Left ventricle myocardium inferior (tissue), 1 donor: ENCODE results near the gene DCDC2. TPM values are rescaled to one million over a fixed set of nuclear protein-coding genes. Genes with fewer than 3 reads are reported as not detected.
"Not testable (repeated sequence)": the region's sequence is repeated elsewhere in the genome, so short reads cannot be mapped to it uniquely, and the experiment has no call there.

Source experiments
- DNase-seq: peaks from one replicate; pipeline ENCODE4 v3.0.0-alpha.2; 2020
- H3K27ac ChIP-seq: fragments of 200-600 bp; replicated peaks from 2 replicates; pipeline ENCODE4 v1.8.0; 2021
- H3K27me3 ChIP-seq: fragments of 200-600 bp; 2 replicates; pipeline ENCODE4 v1.8.0; 2021; ENCODE audit warnings: low read depth
- H3K36me3 ChIP-seq: fragments of 200-600 bp; 2 replicates; pipeline ENCODE4 v1.8.0; 2021
- H3K4me1 ChIP-seq: fragments of 200-600 bp; 2 replicates; pipeline ENCODE4 v1.8.0; 2021
- H3K4me3 ChIP-seq: fragments of 200-600 bp; 2 replicates; pipeline ENCODE4 v1.8.0; 2021; ENCODE audit warnings: mild to moderate bottlenecking, moderate library complexity
- H3K9me3 ChIP-seq: fragments of 200-600 bp; replicated peaks from 2 replicates; pipeline ENCODE4 v1.8.0; 2021
- intact Hi-C: fragments of 100-400 bp; cut with micrococcal nuclease; formaldehyde crosslinking; loops from one replicate; pipeline ENCODE4 v1.11.0; 2022
- total RNA-seq: library from RNA; stranded (reverse); fragmentation: NEBNext Ultra II Directional; extraction: Animal tissue kit (Norgen Biotek cat#: 25700); gene quantifications from one replicate; pipeline ENCODE4 v1.2.1, GENCODE V29; 2021
- TF ChIP-seq, protein P1 (sequence below): fragments of 200-600 bp; IDR thresholded peaks from 2 replicates; pipeline ENCODE4 v1.8.0; 2021; ENCODE audit warnings: antibody characterized with exemption, mild to moderate bottlenecking, borderline replicate concordance
- donor health status: DM: no; HTN: yes; CAD: no; lungs with severe emphysema.

The DCDC2 gene
- total RNA-seq, 1 donor from 2014 or later = not detected

DNA sequence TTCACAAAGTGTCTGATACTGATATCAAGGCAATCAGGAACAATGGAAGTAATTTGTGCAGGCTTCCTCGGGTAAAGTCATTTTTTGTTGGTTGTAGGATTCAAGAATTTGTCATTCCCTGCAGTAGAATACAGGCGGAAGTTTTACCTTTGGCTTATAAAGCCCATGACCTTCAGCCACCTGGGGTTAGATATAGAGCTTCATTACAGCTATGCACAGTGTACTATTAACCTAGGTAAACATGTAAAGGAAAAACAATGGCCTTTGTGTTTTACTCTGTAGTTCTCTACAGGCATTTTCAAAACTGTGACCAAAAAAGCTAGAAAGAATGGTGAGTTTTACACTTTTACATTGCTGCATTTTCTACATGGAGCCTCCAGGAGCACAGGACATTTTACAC lies 116.9 kb downstream of the DCDC2 start:
- DNase-seq = no peak

DNA sequence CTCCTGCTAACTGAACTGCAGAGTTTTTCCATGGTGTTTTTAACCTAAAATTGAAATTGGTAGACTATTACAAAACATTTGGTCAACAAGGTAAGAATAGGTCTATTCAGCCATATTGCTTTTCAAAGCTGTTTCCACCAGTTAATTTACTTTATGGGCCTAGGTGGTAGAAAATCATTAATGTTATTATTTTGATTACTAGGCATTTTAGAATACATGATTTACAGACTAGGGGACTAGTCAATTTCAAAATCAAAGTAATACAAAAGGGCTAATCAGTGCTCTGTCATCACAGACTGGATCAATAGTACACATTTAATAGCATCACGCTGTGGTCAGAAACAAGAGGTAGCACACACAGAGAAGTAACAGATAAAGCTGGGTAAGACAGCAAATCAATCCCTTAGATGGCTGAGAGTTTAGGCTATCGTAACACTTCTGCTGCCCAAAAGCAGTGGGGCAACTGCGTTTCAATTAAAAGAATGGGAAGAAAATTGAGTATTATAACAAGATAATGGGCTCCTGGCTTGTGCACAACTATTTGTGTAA lies 117.4 kb downstream of the DCDC2 start:
- intact Hi-C loops = no loop called here
- TF ChIP-seq, protein P1, sequence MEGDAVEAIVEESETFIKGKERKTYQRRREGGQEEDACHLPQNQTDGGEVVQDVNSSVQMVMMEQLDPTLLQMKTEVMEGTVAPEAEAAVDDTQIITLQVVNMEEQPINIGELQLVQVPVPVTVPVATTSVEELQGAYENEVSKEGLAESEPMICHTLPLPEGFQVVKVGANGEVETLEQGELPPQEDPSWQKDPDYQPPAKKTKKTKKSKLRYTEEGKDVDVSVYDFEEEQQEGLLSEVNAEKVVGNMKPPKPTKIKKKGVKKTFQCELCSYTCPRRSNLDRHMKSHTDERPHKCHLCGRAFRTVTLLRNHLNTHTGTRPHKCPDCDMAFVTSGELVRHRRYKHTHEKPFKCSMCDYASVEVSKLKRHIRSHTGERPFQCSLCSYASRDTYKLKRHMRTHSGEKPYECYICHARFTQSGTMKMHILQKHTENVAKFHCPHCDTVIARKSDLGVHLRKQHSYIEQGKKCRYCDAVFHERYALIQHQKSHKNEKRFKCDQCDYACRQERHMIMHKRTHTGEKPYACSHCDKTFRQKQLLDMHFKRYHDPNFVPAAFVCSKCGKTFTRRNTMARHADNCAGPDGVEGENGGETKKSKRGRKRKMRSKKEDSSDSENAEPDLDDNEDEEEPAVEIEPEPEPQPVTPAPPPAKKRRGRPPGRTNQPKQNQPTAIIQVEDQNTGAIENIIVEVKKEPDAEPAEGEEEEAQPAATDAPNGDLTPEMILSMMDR = no peak
- Histone ChIP-seq H3K4me1 (no peaks in the 10 kb centered on the region), H3K27me3 (peaks cover 9% of the 10 kb centered on the region), H3K9me3 (no peaks in the 10 kb centered on the region), H3K36me3 (no peaks in the 10 kb centered on the region), H3K27ac (no peak overlapping the region), H3K4me3 (no peak overlapping the region)
- DNase-seq = no peak

More for the DNA sequence above, 116.9 kb downstream of the DCDC2 start:
- Histone ChIP-seq H3K27ac (no peak overlapping the region), H3K9me3 (no peaks in the 10 kb centered on the region), H3K4me1 (no peaks in the 10 kb centered on the region), H3K36me3 (no peaks in the 10 kb centered on the region), H3K4me3 (no peak overlapping the region), H3K27me3 (peaks cover 9% of the 10 kb centered on the region)
- intact Hi-C loops = no loop called here
- TF ChIP-seq, protein P1 = no peak

DNA sequence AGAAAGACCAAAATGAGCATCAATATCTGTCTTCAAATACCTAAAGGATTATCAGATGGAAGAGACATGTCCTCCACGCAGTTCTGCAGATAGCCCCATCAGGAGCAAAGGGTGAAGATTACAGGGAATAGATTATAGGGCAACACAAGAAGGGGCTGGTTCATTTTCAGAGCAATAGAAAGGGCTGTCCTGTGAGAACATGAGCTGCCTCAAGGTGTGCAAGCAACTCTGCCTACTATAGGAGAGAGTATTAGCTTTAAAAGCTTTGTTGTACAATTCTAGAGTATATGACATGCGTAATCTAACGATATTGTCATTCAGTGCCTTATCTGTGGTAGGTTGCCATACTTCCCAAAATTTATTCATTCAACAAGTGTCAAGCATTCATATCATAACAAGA lies 119.2 kb downstream of the DCDC2 start:
- peaks cover 6% of the 10 kb centered on the region for H3K27me3 ChIP-seq
- no peak overlapping the region for H3K27ac ChIP-seq
- intact Hi-C loops = no loop called here
- TF ChIP-seq, protein P1 = no peak
- H3K9me3 ChIP-seq = no peaks in the 10 kb centered on the region
- H3K4me3 ChIP-seq = no peak overlapping the region
- no peak for DNase-seq
- no peaks in the 10 kb centered on the region for H3K36me3 ChIP-seq
- no peaks in the 10 kb centered on the region for H3K4me1 ChIP-seq

DNA sequence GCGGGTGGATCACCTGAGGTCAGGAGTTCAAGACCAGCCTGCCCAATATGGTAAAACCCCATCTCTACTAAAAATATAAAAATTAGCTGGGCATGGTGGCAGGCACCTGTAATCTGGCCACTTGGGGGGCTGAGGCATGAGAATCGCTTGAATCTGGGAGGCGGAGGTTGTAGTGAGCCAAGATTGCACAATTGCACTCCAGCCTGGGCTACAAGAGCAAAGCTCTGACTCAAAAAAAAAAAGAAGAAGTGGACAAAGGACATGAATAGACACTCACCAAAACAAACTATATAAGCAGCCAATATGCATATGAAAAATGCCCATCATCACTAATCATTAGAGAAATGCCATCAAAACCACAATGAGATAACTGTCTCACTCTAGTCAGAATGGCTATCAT lies 121.1 kb downstream of the DCDC2 start:
- H3K27me3 ChIP-seq, H3K4me3 ChIP-seq, H3K4me1 ChIP-seq, intact Hi-C loops, H3K36me3 ChIP-seq, DNase-seq, H3K27ac ChIP-seq, H3K9me3 ChIP-seq: not testable (repeated sequence)

DNA sequence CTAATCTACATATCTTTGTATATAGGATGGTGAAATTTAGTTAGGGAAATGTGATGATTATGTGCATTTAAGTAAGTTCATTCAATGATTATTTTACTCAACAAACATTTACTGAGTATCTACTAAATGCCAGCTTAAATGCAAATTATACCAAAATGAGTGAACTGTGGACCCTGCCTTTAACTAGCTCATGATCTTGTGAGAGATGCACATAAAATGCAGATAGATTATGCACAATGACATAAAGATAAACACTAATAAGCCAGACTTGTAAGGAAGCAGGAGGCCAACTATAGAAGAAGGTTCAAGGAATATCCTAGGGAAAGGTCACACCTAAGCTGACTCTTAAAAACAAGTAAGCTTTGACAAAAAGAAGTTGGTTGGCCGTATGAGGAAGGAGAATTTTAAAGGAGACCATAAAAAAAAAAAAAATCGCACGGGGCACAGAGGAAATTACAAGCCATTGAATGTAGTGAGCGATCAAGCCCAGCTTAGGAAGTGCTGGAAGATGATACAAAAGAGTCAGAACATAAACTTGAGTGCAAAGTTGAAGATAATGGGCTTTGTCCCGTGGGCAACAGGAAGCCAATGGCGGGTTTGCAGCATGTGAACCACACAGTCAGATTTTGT lies 123.9 kb downstream of the DCDC2 start:
- H3K36me3 ChIP-seq = no peaks in the 10 kb centered on the region
- no peak overlapping the region for H3K4me3 ChIP-seq
- H3K27ac ChIP-seq = no peak overlapping the region
- H3K4me1 ChIP-seq = no peaks in the 10 kb centered on the region
- TF ChIP-seq, protein P1 = no peak
- DNase-seq = no peak
- no peaks in the 10 kb centered on the region for H3K9me3 ChIP-seq
- intact Hi-C loops = no loop called here
- H3K27me3 ChIP-seq = peaks cover 14% of the 10 kb centered on the region

DNA sequence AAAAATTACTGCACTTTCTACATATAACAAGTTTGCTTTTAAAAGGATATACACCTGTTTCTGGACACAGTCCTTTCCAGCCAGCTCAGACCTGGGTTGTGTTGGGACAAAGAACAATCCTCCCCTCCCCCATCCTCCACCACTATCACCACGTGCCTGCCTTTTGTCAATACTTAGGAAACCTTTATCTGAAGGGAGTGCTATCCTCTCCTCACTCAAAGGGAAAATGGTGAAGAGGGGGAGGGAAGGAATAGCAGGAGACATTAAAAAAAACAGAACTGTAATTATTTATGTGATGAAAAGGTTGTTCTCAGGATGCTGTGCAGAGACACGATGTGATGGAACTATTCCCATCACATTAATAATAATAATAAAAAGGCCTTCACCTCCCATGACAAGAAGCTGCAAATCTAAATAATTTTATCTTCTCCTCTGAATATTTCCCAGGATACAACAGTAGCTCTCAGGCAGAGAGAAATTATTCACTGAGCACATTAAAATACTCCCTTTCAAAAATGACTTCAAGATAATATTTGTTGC lies 126.4 kb downstream of the DCDC2 start:
- Histone ChIP-seq H3K27me3 (peaks cover 16% of the 10 kb centered on the region), H3K4me1 (no peaks in the 10 kb centered on the region), H3K27ac (no peak overlapping the region), H3K36me3 (no peaks in the 10 kb centered on the region), H3K4me3 (no peak overlapping the region), H3K9me3 (no peaks in the 10 kb centered on the region)
- no peak for DNase-seq
- TF ChIP-seq, protein P1 = no peak
- intact Hi-C loops = no loop called here
